ENCODE results near the gene SPATA18. TPM values are rescaled to one million over a fixed set of nuclear protein-coding genes. Genes with fewer than 3 reads are reported as not detected.
A peak's percentile ranks its signal among the peaks of the same experiment; 100 is the strongest.
"Not testable (repeated sequence)": the region's sequence is repeated elsewhere in the genome, so short reads cannot be mapped to it uniquely, and the experiment has no call there.

The SPATA18 gene
- total RNA-seq, 1 donor from 2014 or later, result 17.0 TPM

- Mint-ChIP-seq H3K27ac (no peak overlapping the region), H3K36me3 (peaks cover 7% of the 10 kb centered on the region), H3K4me1 (ENCODE audit: unreplicated experiment) (peaks cover 5% of the 10 kb centered on the region), H3K4me3 (no peak overlapping the region), H3K27me3 (peaks cover 17% of the 10 kb centered on the region), H3K9me3 (peaks cover 3% of the 10 kb centered on the region)
- no peak for DNase-seq (ENCODE audit: extremely low spot score, unreplicated experiment)
- no peak for TF ChIP-seq CTCF (conservative IDR thresholded peaks at IDR 0.05)
These were observed 20.9 kb downstream of the SPATA18 start for GRCh38 chr4:52071791-52072546.

- H3K9me3 Mint-ChIP-seq, result no peaks in the 10 kb centered on the region
- H3K4me1 Mint-ChIP-seq (ENCODE audit: unreplicated experiment), result peaks cover 13% of the 10 kb centered on the region
- no peak overlapping the region for H3K27ac Mint-ChIP-seq
- peaks cover 17% of the 10 kb centered on the region for H3K27me3 Mint-ChIP-seq
- H3K4me3 Mint-ChIP-seq, result peak overlapping the region; percentile 71
- peaks cover 8% of the 10 kb centered on the region for H3K36me3 Mint-ChIP-seq
- TF ChIP-seq CTCF (conservative IDR thresholded peaks at IDR 0.05), result no peak
- peak; percentile 69 for DNase-seq (ENCODE audit: extremely low spot score, unreplicated experiment)
These were observed 25.6 kb downstream of the SPATA18 start for GRCh38 chr4:52076731-52077130.

- no peak for TF ChIP-seq CTCF (conservative IDR thresholded peaks at IDR 0.05)
- H3K9me3 Mint-ChIP-seq, result no peaks in the 10 kb centered on the region
- no peak for DNase-seq (ENCODE audit: extremely low spot score, unreplicated experiment)
- H3K4me3 Mint-ChIP-seq, result no peak overlapping the region
- H3K4me1 Mint-ChIP-seq (ENCODE audit: unreplicated experiment), result peaks cover 11% of the 10 kb centered on the region
- H3K27me3 Mint-ChIP-seq, result peaks cover 11% of the 10 kb centered on the region
- H3K27ac Mint-ChIP-seq, result no peak overlapping the region
- peaks cover 4% of the 10 kb centered on the region for H3K36me3 Mint-ChIP-seq
These were observed 28.6 kb downstream of the SPATA18 start for GRCh38 chr4:52079659-52080058.

GRCh38 chr4:52081216-52081615 lies 30.1 kb downstream of the SPATA18 start:
- no peak overlapping the region for H3K27ac Mint-ChIP-seq
- no peaks in the 10 kb centered on the region for H3K27me3 Mint-ChIP-seq
- no peak overlapping the region for H3K4me3 Mint-ChIP-seq
- peaks cover 11% of the 10 kb centered on the region for H3K4me1 Mint-ChIP-seq (ENCODE audit: unreplicated experiment)
- no peak for TF ChIP-seq CTCF (conservative IDR thresholded peaks at IDR 0.05)
- H3K9me3 Mint-ChIP-seq, result no peaks in the 10 kb centered on the region
- DNase-seq (ENCODE audit: extremely low spot score, unreplicated experiment), result no peak
- H3K36me3 Mint-ChIP-seq, result peaks cover 4% of the 10 kb centered on the region

- H3K4me3 Mint-ChIP-seq; H3K9me3 Mint-ChIP-seq; H3K27ac Mint-ChIP-seq; H3K27me3 Mint-ChIP-seq; H3K4me1 Mint-ChIP-seq (ENCODE audit: unreplicated experiment); DNase-seq (ENCODE audit: extremely low spot score, unreplicated experiment); H3K36me3 Mint-ChIP-seq: not testable (repeated sequence)
These were observed 35.3 kb downstream of the SPATA18 start for GRCh38 chr4:52086425-52086824.

GRCh38 chr4:52091801-52092200 lies 40.7 kb downstream of the SPATA18 start:
- no peak for DNase-seq (ENCODE audit: extremely low spot score, unreplicated experiment)
- Mint-ChIP-seq H3K4me3 (no peak overlapping the region), H3K27me3 (no peaks in the 10 kb centered on the region), H3K27ac (no peak overlapping the region), H3K4me1 (ENCODE audit: unreplicated experiment) (no peaks in the 10 kb centered on the region), H3K9me3 (no peaks in the 10 kb centered on the region), H3K36me3 (no peaks in the 10 kb centered on the region)
- no peak for TF ChIP-seq CTCF (conservative IDR thresholded peaks at IDR 0.05)

Measured in type B pancreatic cell (in vitro differentiated cells).